ENCODE data around the gene HEYL.

The HEYL gene

GRCh38 chr1:39671433-39671792 is 32.0 kb upstream of the HEYL start:
- DNase-seq (ENCODE audit: low read depth), result no peak

GRCh38 chr1:39670689-39671088 is 31.2 kb upstream of the HEYL start:
- no peak for DNase-seq (ENCODE audit: low read depth)
- no peak for TF ChIP-seq CTCF (IDR thresholded peaks at IDR 0.05; ENCODE audit: control insufficient read depth, insufficient read depth, low read depth, low read length, missing control alignments)
- H3K4me3 ChIP-seq (ENCODE audit: control insufficient read depth, low read depth, low read length), result no peak overlapping the region

More at GRCh38 chr1:39671433-39671792, 32.0 kb upstream of the HEYL start:
- TF ChIP-seq CTCF (IDR thresholded peaks at IDR 0.05; ENCODE audit: control insufficient read depth, insufficient read depth, low read depth, low read length, missing control alignments), result no peak
- H3K4me3 ChIP-seq (ENCODE audit: control insufficient read depth, low read depth, low read length), result peak overlapping the region; percentile 26

DNA sequence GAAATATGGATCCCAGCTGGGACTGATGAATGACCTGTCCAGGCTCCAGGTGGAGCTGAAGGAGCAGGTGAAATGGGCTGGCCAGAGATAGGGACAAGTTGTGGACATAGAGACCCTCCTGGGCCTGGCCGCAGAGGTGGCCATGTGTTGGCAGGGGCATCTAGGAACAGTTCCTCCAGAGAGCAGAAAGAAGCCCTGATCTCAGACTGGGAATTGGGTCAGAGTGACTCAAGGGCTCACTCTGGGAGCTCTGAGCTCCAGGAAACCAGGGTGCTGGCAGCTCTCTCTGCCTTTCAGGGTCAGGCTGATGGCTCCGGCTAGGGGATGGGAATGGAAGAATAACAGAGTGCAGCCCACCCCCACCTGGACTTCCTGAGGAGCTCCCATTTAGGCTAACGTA is 29.5 kb upstream of the HEYL start:
- TF ChIP-seq CTCF (IDR thresholded peaks at IDR 0.05; ENCODE audit: control insufficient read depth, insufficient read depth, low read depth, low read length, missing control alignments), result no peak
- no peak for DNase-seq (ENCODE audit: low read depth)
- H3K4me3 ChIP-seq (ENCODE audit: control insufficient read depth, low read depth, low read length), result no peak overlapping the region

- TF ChIP-seq CTCF (IDR thresholded peaks at IDR 0.05; ENCODE audit: control insufficient read depth, insufficient read depth, low read depth, low read length, missing control alignments), result no peak
Observed at GRCh38 chr1:39668111-39668510, 28.7 kb upstream of the HEYL start.

GRCh38 chr1:39666772-39667171 is 27.3 kb upstream of the HEYL start:
- no peak for DNase-seq (ENCODE audit: low read depth)
- TF ChIP-seq CTCF (IDR thresholded peaks at IDR 0.05; ENCODE audit: control insufficient read depth, insufficient read depth, low read depth, low read length, missing control alignments), result no peak
- no peak overlapping the region for H3K4me3 ChIP-seq (ENCODE audit: control insufficient read depth, low read depth, low read length)

More at GRCh38 chr1:39668111-39668510, 28.7 kb upstream of the HEYL start:
- no peak for DNase-seq (ENCODE audit: low read depth)
- no peak overlapping the region for H3K4me3 ChIP-seq (ENCODE audit: control insufficient read depth, low read depth, low read length)

DNA sequence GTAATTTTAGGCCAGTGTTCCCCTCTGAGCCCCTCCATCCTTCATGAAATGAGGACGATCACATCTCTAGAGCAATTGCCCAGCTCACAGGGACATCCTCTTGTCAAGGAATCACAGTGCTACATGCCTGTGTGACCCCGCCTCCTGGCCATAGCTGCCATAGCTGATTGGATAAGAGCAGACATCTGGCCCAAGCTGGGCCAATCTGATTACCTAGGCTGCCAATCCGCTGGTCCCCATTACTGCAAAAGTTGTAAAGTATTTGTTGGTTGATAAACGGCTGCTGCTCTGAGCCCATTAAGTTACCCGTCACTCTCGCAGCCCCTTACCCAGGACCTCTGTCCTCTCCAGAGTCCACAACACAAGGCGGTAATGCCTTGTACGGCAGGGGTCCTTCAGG is 24.1 kb upstream of the HEYL start:
- DNase-seq (ENCODE audit: low read depth), result no peak
- no peak for TF ChIP-seq CTCF (IDR thresholded peaks at IDR 0.05; ENCODE audit: control insufficient read depth, insufficient read depth, low read depth, low read length, missing control alignments)

DNA sequence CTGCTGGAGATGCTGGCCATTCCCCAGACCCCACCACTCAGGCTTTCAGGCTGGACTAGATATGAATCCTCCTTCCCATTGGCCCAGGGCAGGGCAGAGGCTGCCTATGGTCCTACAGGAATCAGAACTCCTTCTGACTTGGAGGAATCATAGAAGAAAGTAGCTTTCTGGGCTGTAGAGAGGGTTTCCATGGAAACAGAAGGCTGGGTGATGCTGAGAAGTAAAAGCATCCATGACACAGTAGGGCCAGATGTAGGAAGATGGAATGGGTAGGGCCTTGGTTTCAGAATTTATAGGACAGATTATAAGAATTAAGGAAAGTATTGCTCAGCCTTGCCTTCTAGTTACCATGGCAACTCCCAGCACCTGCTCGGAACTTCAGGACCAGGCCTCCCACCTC is 23.4 kb upstream of the HEYL start:
- H3K4me3 ChIP-seq (ENCODE audit: control insufficient read depth, low read depth, low read length), result no peak overlapping the region
- no peak for TF ChIP-seq CTCF (IDR thresholded peaks at IDR 0.05; ENCODE audit: control insufficient read depth, insufficient read depth, low read depth, low read length, missing control alignments)
- DNase-seq (ENCODE audit: low read depth), result no peak

More for the DNA sequence above, 24.1 kb upstream of the HEYL start:
- H3K4me3 ChIP-seq (ENCODE audit: control insufficient read depth, low read depth, low read length), result no peak overlapping the region
